Left renal cortex interstitium (tissue), 4 donors: ENCODE results near the gene RHD. TPM values are rescaled to one million over a fixed set of nuclear protein-coding genes. Genes with fewer than 3 reads are reported as not detected.
A peak's percentile ranks its signal among the peaks of the same experiment; 100 is the strongest.
"Not testable (repeated sequence)": the region's sequence is repeated elsewhere in the genome, so short reads cannot be mapped to it uniquely, and the experiment has no call there.

Experiments used
- DNase-seq, 4 donors: peaks; one replicate each; pipeline ENCODE4 v3.0.0-alpha.2; 2013; ENCODE audit warnings: low read depth in 4 of 4, low spot score in 2 of 4, missing footprints in 1 of 4
- polyA plus RNA-seq, 4 donors: library from polyadenylated mRNA; unstranded; fragments of 120-200 nt; gene quantifications; one replicate each; pipeline ENCODE4 v1.2.1, GENCODE V29; 2013; ENCODE audit not compliant: insufficient read length in 4 of 4

The RHD gene
- polyA plus RNA-seq, 4 donors: 0.30 to 2.9 (median 1.9) TPM

DNA sequence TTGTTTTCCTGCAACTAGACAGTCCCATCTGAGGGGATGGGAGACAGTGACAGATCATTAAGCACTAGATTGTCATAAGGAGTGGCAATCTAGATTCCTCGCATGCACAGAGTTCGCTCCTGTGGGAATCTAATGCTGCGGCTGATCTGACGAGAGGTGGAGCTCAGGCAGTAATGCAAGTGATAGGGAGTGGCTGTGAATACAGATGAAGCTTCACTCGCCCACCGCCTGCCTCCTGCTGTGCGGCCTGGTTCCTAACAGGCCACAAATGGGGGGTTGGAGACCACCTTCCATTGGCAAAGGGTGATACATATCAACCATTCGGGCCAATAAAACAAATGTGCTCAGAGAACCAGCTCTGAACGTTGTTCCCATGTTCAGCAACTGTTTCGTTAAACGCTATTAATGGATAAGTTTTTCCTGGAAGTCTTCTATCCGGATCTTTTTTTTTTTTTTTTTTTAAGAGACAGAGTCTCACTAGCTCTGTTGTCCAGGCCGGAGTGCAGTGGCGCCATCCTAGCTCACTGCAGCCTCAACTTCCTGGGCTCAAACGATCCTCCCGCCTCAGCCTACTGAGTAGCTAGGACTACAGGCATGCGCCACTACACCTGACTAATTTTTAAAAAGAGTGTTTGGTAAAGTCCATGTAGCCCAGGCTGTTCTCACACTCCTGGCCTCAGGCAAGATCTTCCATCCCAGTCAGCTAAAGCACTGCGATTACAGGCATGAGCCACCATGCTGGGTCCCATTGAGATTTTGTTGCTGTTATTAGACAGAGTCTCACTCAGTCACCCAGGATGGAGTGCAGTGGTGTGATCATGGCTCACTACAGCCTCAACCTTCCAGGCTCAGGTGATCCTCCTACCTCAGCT is 16.4 kb upstream of the RHD start:
- DNase-seq: no peak

DNA sequence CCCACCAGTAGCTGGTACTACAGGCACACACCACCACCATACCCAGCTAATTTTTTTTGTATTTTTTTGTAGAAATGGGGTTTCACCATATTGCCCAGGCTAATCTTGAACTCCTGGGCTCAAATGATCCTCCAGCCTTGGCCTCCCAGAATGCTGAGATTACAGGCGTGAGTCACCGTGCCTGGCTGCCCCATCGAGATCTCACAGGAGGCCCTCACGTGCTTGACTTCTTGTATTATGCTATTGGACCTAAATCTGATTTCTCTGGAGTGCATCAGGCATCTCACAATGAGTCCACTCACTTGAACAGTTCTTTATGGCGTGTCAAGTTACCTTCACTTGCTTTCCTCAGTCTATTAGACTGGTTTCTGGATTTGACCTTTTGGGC is 15.7 kb upstream of the RHD start:
- DNase-seq: no peak

DNA sequence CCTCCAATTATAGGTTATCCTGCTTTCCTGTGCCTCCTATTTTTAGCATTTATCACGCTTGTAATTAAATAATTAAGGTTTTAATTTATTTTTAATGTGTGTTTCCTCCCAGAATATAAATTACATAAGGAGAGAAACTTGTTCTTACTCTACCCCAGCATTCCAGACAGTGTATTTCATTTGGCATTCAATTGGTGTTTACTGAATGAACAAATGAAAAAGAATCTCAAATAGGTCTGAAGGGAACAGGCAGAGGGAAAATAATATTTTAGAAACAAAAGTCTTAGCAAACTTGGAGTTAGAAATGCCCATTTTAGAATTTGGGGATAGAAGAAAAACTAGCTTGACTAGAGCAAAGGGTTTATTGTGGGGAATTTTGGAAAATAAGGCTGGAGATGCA is 15.1 kb upstream of the RHD start:
- no peak for DNase-seq

DNA sequence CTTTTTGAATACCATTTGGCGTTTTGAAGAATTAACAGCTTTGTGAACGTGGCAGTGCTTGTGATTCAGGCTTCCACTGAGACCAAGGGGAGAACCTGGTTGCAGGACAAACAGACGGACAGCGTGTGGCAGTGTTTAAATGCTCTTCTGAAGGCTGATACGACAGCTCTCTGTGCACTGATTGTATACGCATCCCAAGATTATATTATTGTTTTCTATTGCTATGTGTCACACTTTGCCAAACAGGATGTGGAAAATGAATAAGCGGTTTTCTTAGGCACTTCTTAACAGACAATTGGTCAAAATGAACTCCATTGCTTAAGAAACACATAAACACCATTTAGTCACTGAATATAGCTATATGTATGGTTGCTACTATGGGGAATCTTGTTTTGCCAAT is 12.5 kb upstream of the RHD start:
- not testable (repeated sequence) for DNase-seq

DNA sequence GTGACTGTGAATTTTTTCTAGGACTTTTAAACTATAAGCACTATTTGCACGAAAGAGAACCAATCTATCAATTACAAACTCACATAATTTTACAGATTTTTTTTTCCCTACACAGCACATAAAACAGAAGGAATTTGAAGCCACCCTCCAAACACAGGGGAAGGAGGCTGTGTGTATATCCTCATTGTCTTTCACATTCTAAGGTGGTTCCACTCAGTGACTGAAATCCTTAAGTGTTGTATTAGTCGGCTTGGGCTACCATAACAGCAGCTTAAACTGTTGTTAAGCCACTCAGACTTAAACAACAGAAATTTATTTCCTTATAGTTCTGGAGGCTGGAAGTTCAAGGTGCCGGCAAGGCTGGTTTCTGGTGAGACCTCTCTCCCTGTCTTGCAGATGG is 12.0 kb upstream of the RHD start:
- not testable (repeated sequence) for DNase-seq

DNA sequence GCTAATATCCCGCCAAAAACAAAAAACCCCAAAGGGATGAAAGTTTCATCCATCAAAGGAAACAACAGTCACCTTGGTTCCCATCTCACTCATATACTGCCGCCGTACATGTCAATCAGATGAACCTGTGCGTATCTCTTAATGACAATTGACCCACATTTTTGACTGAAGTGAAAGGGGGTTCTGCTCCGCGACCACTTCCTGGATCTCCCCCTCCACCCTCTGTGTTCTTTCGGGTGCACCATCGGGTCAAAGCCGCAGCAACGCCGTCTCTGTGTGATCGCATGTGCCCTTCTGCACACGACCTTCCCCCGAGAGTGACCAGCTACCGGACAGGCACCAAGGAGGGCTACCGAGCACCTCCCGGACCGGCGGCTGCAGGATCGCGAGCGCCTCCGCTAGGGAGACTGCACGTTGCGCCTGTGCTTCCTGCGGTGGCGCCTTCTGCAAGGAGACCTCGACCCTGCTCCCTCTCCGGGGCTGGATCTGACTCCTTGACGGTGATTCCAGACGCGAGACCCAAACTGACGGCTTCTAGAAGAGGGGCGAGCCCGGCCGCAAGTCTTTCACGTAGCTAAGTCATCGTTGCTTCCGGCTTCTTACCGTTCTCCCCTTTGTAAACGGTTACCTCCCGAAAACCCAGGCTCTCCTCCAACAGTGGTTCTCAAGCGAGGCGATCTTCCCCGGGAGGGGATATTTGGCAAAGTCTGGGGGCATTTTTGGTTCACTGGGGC is 5.6 kb upstream of the RHD start:
- not testable (repeated sequence) for DNase-seq

DNA sequence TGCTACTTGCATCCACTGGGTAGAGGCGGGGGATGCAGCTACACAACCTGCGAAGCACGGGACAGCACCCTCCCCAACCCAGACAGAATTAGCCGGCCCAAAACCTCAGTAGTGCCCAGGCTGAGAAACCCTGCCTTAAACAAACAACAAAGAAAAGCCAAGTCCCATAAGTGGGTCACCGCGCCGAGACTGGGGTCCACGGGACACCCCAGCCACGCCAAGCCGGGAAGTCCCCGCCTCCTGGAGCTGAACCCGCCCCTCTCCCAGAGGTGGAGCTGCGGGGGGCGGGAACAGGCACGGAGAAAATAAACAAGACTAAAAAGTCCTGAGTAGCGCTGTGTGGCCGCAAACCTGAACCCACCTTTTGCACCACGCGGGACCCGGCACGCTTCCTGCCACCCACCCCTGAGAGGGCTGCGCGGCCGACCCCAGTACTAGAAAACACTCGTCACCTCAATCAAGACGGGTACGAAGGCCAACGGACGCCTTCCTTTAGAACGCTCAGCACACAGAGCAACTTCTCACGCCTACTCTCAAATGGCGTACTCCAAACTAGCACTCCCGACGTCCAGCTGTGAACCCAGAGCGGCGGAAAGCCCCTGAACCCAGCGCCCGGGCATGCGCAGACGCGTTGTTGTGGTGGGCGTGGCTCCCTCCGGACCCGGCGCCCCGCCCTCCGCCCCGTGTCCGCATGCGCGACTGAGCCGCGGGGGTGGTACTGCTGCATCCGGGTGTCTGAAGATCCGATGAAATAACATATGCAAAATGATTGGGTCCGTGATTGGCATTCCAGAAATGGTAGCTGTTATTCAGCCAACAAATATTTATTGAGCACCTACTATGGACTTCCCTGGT is 4.8 kb upstream of the RHD start:
- DNase-seq: peak in 1 of 4 donors; percentile 73

DNA sequence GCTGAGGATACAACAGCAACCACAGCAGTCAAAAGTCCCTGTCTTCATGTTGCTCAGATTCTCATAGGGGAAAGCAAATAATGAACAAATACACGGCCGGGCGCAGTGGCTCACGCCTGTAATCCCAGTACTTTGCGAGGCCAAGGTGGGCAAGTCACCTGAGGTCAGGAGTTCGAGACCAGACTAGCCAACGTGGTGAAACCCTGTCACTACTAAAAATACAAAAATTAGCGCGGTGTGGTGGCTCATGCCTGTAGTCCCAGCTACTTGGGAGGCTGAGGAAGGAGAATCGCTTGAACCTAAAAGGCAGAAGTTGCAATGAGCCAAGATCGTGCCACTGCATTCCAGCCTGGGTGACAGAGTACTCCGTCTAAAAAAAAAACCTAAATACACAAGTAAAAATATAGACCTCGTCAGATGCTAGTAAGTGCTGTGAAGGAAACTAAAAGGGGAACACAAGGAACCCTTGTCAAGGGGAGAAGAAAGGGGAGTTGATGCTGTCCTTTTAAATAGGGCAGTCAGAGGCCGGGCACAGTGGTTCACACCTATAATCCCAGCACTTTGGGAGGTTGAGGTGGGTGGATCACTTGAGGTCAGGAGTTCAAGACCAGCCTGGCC is 4.1 kb upstream of the RHD start:
- DNase-seq: not testable (repeated sequence)

DNA sequence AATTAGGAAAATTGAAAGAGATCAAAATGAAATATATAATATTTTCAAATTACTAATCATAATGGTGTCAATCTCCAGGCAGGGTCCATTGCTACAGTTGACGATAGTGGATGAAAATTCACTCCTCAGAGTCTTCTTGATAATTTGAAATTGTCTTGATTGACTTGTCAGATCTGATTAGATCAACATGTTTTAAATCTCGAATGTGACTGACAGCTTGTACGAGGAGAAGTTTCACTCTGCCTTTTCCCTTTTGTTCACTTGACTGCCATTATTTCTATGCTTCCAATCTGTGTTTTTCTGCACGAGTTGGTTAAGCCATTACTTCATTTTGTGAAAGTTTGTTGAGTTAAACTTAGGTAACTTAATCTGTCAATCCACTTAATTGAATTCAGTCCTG is 3.3 kb downstream of the RHD start:
- DNase-seq: not testable (repeated sequence)

DNA sequence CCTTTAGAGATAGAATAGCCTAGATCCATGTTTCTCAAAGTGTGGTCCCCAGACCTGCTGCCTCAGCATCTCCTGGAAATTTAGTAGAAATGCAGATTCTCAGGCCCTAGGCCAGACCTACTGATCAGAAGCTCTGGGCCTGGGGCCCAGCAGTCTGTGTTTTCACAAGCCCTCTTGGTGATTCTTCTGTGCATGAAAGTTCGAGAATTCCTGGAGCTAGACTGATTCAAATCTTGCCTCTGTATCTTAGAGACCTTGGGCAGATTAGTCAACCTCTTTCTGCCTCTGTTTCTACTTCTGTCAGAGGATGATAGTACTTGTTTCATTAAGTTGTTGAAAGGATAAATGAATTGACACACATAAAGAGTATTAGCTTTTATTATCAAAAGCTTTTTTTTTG is 5.0 kb downstream of the RHD start:
- DNase-seq: not testable (repeated sequence)

DNA sequence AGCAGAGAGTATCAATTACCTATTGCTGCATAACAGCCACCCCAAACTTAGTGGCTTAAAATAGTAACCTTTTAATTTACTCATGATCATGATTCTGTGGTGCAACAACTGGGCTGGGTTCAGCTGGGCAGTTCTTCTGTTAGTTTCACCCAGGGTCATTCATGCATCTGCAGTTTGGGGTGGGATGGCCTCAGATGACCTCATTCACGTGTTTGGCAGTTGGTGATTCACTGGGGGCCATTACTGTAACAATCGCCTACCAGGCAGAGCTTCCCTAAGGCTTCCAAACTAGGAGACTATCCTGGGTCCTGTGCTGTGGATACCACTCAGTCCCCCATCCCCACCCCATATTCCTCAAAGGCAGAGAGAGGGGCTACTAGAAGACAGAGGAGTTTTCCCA is 6.0 kb downstream of the RHD start:
- not testable (repeated sequence) for DNase-seq

DNA sequence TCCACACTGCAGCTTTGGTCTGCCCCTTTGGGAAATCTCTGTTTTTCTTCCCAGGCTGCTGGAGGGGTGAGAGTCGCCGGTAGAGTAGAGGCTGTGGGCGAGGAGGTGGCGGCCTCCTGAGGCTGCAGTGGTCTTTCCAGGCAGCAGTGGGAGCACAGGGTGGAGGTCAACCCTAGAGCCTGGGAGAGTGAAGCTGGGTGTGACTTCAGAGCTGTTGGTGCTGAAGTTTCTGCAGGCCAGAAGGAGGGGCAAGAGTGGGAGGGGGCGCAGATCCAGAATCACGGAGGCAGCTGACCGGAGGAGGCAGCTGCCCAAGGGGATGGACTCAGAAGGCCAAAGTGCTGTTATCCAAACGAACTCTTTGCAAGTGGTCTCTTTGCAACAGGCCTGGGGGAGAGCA is 6.5 kb downstream of the RHD start:
- not testable (repeated sequence) for DNase-seq

DNA sequence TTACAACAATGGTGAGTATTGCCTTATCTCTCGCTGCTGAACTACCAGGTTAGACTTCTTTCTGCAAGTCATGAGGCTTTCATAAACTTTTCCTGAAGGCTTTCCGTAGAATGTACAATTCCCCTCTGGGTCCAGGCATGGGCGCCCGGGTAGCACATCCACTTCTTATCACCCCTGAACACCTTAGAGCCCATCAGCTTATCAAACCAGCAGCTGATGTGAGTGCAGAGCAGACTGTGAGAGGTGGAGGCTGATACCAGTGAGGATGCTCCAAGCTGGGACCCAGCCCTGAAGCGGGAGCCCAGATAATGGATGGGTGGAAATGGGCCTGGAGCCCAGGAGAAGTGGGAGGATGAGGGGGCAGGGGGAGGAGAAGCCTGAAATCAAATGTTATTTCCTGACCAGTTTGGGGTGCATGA is 7.4 kb downstream of the RHD start:
- DNase-seq: not testable (repeated sequence)

DNA sequence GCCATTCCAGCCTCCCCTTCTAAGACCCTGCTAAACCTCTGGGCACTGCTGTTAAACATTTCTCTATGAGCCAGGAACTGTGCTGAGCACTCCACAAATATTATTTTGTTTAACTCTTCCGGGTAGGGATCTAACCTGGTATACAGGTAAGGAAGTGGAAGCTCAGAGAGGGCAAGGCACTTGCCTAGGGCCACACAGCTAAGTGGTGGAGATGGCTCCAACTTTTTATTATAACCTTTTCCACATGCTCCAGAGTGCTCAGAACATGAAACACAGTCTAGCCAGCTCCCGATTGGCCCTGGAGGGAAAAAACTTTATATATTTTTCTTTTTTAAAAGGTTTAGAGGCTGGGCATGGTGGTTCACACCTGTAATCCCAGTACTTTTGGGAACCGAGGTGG is 13.6 kb downstream of the RHD start:
- DNase-seq: not testable (repeated sequence)

DNA sequence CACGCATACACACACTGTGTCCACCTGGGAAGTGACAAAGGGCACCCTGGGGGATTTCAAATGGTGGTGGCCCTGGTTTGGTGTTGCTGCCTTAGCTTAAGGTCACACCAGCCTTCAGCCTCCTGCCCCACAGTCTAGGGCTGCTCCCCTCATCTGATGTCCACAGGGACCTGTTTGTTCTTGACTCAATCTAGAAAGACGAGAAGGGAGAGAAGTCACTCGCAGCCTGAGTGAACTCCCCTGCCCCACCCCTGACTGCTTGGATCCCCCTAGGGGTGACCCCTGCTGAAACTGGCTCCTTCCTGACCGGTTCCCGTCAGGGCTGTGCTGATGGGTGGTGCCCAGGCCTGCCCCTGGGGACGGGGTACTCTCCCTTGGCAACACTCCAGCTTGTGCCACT is 14.9 kb downstream of the RHD start:
- DNase-seq: not testable (repeated sequence)

DNA sequence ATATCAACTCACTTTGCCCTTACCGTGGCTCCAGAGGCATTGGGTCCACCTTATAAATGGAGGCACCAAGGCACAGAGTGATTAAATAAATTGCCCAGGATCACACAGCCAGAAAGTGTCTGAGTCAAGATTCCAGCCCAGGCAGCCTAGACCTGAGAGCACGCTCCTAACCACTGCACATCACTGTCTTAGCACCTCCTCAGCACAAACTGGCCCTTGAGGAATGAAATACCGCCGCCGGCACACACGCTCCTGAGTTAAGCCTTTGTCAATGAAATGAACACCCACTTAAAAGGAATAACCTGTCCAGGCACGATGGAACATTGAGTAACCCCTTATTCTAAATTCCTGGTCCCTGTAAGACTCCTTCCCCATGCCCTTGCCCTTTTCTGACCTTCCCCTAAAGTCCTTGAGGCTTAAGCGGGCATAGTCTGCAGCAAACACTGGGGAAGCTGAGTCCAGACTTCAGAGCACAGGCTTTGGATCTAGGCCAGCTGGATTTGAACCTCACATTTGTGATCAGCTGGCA is 16.3 kb downstream of the RHD start:
- not testable (repeated sequence) for DNase-seq

DNA sequence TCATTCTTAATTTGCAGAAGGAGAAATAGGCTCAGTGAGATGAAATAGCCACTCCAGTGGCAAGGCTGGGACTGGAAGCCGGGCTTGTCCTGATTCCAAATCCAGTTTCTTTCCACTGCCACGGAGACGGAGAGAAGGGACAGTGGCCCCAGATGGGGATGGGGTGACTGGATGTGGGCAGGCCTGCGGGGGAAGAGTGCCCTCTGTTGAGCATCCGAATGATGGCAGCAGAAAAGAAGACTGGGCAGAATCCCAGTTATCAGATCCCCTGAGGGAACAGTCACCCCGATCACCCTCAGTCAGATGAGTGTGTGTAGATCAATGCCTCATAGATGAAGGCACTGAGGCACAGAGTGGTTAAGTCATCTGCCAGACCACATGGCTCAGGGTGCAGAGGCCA is 17.7 kb downstream of the RHD start:
- DNase-seq: not testable (repeated sequence)

DNA sequence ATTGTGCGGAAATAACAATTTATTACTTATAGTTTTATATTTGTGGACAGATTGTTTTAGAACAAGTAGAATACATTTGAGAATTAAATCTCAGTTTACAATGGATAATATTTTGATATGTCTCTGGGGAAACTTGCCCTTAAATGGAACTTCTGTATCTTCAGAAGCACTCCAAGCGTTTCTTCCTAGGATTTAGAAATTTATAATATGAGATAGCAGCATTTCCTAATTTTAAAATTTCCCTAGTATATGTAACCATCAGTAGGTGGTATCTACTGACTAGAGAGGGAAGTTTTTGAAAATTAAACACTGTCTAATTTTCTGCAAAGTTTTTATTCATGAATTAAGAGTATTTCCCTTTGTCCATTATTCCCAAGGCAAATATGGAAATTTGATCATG is 21.1 kb downstream of the RHD start:
- DNase-seq: not testable (repeated sequence)

DNA sequence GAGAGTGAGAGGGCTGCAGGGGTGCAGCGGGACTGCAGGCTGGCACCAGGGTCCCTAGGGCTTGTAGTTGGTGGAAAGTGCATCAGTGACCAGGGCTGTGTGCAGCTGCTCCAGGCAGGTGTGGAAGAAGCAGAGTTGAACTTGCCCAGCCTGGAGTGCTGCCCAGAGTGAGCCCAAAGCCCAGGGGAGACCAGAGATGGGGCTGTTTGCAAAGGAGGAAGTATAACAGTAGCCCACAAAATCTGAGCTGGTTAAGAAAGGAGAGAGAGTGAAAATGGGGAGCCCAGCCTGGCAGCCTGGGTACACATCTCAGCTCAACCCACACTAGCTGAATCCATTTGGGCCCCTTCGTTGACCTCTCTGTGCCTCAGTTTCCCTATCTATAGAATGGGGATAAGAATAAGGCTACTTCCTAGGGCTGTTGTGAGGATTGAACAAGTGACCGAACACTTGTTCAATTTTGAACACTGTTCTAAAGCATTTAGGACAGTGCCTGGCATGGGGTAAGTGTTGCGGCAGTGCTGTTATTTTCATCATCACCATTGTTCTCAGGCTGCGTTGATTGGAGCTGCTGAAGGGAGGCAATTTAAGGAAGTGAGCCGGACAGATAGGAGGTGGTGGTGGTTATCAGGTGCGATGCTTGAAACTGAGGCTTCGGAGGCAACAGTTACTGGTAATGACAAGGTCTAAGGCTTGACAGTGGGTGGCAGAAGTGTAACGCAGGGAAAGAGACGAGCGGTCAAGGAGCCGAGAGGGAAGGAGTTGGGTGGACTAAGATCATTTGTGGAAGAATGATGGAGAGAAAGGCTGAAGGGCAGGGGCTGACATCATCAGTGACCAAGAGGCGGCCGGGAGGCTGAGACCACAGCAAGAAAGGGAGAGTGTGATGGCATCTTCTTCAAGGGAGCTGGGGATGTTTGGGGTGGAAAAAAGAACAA is 22.8 kb downstream of the RHD start:
- not testable (repeated sequence) for DNase-seq
